GM20000 (cell line): ENCODE results near the gene PRRG1.
"Not testable (repeated sequence)": the region's sequence is repeated elsewhere in the genome, so short reads cannot be mapped to it uniquely, and the experiment has no call there.

Source experiments
- DNase-seq: peaks from one replicate; pipeline ENCODE4 v3.0.0; 2012; ENCODE audit warnings: low spot score
- TF ChIP-seq, protein P1 (sequence below): IDR thresholded peaks from 2 replicates; pipeline ENCODE4 v1.5.1; 2012; ENCODE audit warnings: mild to moderate bottlenecking, control low read depth; ENCODE audit errors: extremely low read depth, missing control alignments

The PRRG1 gene

DNA sequence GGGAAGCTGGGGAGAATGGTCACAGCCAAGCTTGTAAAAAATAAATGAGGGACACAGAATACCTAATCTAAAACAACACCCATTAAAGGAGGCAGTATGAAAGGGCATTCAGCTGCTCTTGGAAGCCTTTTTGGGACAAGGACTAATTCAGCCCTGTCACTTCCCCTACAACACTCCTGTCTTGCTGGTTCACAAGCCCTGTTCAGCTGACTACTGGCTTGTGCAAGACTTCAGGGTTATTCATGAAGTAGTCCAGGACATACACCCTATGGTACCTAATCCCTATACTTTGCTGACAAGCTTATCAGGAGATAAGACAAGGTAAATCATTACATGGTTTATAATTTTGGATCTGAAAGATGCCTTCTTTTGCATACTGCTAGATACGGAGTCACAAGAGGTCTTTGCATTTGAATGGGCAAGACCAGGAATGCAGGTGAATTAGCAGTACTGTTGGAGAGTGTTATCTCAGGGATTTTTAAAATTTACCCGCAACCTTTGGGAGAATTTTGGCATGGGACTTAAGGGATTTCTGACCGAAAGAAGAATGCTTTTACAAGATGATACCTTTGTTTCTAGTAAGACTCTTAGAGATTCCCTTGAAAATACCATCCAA lies 119.1 kb downstream of the PRRG1 start:
- TF ChIP-seq, protein P1, sequence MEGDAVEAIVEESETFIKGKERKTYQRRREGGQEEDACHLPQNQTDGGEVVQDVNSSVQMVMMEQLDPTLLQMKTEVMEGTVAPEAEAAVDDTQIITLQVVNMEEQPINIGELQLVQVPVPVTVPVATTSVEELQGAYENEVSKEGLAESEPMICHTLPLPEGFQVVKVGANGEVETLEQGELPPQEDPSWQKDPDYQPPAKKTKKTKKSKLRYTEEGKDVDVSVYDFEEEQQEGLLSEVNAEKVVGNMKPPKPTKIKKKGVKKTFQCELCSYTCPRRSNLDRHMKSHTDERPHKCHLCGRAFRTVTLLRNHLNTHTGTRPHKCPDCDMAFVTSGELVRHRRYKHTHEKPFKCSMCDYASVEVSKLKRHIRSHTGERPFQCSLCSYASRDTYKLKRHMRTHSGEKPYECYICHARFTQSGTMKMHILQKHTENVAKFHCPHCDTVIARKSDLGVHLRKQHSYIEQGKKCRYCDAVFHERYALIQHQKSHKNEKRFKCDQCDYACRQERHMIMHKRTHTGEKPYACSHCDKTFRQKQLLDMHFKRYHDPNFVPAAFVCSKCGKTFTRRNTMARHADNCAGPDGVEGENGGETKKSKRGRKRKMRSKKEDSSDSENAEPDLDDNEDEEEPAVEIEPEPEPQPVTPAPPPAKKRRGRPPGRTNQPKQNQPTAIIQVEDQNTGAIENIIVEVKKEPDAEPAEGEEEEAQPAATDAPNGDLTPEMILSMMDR = no peak
- DNase-seq = no peak

DNA sequence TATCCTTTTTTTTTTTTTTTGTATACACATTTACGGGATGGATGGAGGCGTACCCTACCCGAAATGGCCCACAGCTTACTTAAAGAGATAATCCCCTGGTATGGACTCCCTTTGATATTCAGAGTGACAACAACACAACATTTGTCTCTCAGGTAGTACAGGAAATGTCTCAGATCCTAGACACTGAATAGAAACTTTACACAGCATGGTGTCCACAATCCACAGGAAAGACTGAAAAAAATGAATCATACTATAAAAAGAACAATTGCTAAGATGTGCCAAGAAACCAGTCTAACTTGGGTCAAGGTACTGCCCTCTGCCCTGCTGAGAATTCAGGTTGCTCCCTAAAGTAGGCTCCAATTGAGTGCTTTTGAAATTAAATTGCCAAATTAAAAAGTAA lies 121.5 kb downstream of the PRRG1 start:
- TF ChIP-seq, protein P1 = no peak

DNA sequence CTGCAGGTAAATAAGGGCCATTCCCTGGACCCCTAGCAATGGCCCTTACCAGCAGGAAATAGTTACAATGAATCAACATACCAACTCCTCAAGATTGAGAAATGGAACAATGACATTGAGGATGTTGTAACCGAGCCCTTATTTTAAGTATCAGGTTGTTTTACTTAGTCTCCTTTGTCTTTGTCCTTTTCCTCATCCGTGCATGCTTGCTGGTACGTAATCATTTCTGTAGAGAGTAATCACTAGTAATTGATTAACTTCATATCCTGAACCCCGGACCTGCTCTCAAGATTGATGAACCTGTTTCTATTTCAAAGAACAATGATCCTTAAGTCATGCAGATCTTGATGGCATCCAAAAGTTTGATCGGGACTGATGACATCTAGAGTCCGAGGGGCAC lies 123.7 kb downstream of the PRRG1 start:
- no peak for DNase-seq
- TF ChIP-seq, protein P1 = no peak

More for the DNA sequence above, 121.5 kb downstream of the PRRG1 start:
- no peak for DNase-seq

DNA sequence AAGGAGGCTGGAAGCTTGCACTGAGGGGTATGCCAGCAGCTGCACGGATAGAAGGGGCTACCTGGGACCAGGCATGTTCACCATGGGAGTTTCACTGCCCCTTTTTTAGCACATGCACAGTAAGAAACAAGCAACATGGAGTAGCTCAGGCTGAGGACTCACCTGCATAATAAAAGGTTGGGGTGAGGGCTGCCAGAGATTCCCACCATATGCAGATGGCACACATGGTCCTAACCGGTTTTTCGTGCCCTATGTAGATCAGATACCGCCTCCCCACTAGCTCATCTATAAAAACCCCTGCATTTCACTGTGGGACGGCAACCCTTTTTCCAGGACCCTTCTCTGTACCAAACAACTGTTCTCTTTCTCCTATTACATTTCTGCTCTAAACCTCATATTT lies 125.3 kb downstream of the PRRG1 start:
- DNase-seq = no peak
- TF ChIP-seq, protein P1 = no peak

DNA sequence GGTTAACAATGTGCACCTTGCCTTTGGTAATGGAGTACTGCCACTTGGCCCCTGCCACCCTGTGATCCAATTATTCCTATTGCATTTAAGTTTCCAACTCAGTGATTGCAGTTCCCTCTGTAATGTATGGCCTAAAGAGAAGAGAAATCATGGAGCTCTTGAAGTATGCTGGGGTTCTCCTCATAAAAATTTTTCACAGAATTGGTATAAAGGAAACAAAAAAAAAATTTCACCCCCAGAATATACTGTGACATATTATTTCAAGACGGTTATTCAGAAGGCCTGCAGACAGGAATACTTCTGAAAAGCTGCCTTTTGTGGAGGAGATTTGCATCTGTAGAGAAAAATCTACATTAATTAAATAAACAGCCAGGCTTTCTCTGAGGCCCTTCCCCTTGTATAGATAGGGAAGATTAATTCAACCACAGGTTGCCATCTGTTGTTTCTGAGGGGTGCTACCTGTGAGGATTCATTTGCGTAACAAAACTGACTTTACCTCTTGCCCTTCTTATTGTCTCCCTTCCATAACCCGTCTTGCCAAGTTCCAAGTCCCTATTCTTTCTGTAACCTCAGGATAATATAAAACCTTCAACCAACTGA lies 127.5 kb downstream of the PRRG1 start:
- TF ChIP-seq, protein P1 = no peak
- no peak for DNase-seq

DNA sequence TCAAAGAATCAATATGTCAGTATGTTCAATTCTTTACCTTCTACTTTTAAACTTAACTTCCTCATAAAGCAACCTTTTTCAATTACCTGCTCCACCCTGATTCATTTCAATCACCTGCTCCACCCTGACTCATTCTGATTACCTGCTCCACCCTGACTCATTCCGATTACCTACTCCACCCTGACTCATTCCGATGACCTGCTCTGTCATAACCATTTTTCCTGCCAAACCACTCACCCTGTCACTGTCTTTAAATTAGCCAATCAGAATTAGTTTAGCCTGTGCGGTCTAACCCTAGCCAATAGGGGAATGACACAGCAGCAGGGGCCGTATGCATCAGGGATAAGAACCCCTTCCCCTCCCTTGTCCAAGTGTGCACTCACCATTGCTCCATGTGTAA lies 135.2 kb downstream of the PRRG1 start:
- not testable (repeated sequence) for DNase-seq

DNA sequence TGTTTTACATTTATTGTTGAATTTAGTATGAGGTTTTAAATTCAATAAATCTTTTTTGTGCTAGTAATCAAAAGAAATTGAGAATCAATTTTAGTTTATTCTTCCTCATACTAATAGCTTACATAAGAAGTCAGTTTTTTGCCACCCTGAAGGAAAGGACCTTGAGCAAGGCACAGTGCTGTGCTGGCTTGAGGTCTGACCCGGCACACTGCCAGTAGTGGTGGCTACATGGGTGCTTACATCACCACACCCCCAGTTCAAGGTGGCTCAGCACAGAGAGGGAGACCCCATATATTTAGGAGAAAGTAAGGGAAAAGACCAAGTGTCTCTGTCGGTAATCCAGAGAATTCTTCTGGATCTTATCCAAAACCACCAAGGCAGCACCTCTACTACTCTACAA lies 136.3 kb downstream of the PRRG1 start:
- TF ChIP-seq, protein P1 = no peak
- DNase-seq = no peak

DNA sequence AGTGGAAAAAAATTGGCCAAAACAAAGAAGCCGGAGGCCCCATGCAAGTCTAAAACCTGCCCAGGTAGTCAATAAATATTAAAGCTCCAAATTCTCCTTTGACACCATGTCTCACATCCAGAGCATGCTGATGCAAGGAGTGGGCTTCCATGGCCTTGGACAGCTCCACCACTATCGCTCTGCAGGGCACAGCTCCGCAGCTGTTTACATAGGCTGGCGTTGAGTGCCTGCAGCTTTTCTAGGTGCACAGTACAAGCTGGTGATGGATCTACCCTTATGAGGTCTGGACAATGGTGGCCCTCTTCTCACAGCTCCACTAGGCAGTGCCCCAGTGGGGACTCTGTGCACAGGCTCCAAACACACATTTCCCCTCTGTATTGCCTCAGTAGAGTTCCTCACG lies 138.1 kb downstream of the PRRG1 start:
- TF ChIP-seq, protein P1 = no peak
- no peak for DNase-seq
